ENCODE measurements around the gene CD180. TPM values are rescaled to one million over a fixed set of nuclear protein-coding genes. Genes with fewer than 3 reads are reported as not detected.

Gene CD180
- total and polyA plus RNA-seq, 2 donors (not counting 1 experiment from before 2014, with no cell fraction given), result 0.28 TPM; not detected in 1

DNA sequence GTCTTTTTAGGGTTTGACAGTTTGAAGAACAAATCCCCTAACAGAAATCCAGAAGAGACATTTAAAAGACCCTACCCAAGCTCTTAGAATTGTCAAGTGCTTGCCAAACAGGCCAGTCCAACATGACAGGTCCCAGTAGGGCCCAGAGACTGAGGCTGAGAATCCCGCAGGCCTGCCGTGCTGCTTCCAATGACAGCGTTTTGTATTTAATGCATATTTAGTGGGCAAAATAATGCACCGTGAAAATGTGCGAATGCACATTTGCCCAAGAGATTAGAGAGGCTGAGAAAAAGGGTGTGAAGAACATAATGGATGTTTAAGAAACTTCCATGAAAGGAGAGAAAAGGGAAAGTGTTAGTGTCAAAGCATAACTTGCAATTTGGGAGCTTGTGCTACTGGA, 57.6 kb downstream of the CD180 start:
- no peaks in the 10 kb centered on the region for H3K9me3 ChIP-seq (ENCODE audit: control insufficient read depth, insufficient read depth, low read depth, low read length)
- no peak overlapping the region for H3K4me3 ChIP-seq (replicated peaks in 1 of 4; ENCODE audit: control extremely low read depth in 1 of 4, insufficient read depth in 1 of 4, low read depth in 3 of 4, low read length in 4 of 4)
- TF ChIP-seq EZH2 (IDR thresholded peaks at IDR 0.05; ENCODE audit: low read length, missing control alignments), result no peak
- TF ChIP-seq, protein P1, sequence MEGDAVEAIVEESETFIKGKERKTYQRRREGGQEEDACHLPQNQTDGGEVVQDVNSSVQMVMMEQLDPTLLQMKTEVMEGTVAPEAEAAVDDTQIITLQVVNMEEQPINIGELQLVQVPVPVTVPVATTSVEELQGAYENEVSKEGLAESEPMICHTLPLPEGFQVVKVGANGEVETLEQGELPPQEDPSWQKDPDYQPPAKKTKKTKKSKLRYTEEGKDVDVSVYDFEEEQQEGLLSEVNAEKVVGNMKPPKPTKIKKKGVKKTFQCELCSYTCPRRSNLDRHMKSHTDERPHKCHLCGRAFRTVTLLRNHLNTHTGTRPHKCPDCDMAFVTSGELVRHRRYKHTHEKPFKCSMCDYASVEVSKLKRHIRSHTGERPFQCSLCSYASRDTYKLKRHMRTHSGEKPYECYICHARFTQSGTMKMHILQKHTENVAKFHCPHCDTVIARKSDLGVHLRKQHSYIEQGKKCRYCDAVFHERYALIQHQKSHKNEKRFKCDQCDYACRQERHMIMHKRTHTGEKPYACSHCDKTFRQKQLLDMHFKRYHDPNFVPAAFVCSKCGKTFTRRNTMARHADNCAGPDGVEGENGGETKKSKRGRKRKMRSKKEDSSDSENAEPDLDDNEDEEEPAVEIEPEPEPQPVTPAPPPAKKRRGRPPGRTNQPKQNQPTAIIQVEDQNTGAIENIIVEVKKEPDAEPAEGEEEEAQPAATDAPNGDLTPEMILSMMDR (conservative IDR thresholded peaks at IDR 0.05 in 1 of 2, IDR thresholded peaks at IDR 0.05 in 1 of 2; ENCODE audit: low read depth in 1 of 2, low read length in 2 of 2), result no peak
- no peak overlapping the region for H2AFZ ChIP-seq (ENCODE audit: low read length)
- H3K4me2 ChIP-seq (ENCODE audit: extremely low read depth, insufficient read depth, low read length), result no peak overlapping the region
- H3K27me3 ChIP-seq (ENCODE audit: control insufficient read depth, insufficient read depth, low read length), result no peaks in the 10 kb centered on the region
- H3K4me1 ChIP-seq (ENCODE audit: control insufficient read depth, extremely low read depth, insufficient read depth, low read length), result no peaks in the 10 kb centered on the region
- H3K79me2 ChIP-seq (ENCODE audit: control insufficient read depth, insufficient read depth, low read length), result no peaks in the 10 kb centered on the region
- DNase-seq (ENCODE audit: low read depth in 2 of 2), result no peak
- H3K36me3 ChIP-seq (ENCODE audit: control insufficient read depth, insufficient read depth, low read length), result peaks cover 6% of the 10 kb centered on the region
- H3K27ac ChIP-seq (ENCODE audit: insufficient read depth, low read length), result no peak overlapping the region
- H4K20me1 ChIP-seq (ENCODE audit: control insufficient read depth, extremely low read depth, insufficient read depth, low read length), result no peaks in the 10 kb centered on the region
- no peak overlapping the region for H3K9ac ChIP-seq (ENCODE audit: insufficient read depth, low read length)

DNA sequence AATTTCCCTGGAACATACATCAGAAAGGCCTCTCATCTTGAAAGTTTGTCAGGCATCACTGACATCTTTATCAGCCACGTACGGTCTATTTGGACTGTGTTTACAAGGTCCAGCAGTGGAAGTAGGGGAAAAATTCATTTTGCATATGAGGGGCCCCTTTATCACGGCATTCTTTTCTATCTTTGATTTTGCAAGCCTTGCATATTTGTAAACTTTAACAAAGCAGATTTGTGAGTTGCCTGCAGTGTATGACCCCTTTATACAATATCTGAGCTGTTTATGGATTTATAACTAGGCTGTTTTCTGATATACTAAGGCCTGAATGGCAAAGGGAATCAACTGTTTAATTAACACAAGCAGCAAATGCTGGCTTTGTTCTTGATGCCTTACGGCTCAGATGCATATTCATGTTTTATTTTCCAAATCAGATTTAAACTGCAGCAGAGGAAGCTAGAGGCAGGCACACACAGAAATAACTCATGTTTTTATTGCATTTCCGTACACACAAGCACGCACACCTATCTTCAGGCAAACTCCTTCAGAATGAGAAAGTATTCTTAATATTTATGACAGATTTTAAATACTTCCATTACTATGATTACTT, 61.1 kb downstream of the CD180 start:
- Histone ChIP-seq H3K79me2 (ENCODE audit: control insufficient read depth, insufficient read depth, low read length) (no peaks in the 10 kb centered on the region), H3K36me3 (ENCODE audit: control insufficient read depth, insufficient read depth, low read length) (peaks cover 2% of the 10 kb centered on the region), H3K9ac (ENCODE audit: insufficient read depth, low read length) (no peak overlapping the region), H3K27ac (ENCODE audit: insufficient read depth, low read length) (no peak overlapping the region), H3K27me3 (ENCODE audit: control insufficient read depth, insufficient read depth, low read length) (no peaks in the 10 kb centered on the region), H3K4me3 (replicated peaks in 1 of 4; ENCODE audit: control extremely low read depth in 1 of 4, insufficient read depth in 1 of 4, low read depth in 3 of 4, low read length in 4 of 4) (no peak overlapping the region), H2AFZ (ENCODE audit: low read length) (no peak overlapping the region), H3K4me1 (ENCODE audit: control insufficient read depth, extremely low read depth, insufficient read depth, low read length) (no peaks in the 10 kb centered on the region), H3K9me3 (ENCODE audit: control insufficient read depth, insufficient read depth, low read depth, low read length) (no peaks in the 10 kb centered on the region), H3K4me2 (ENCODE audit: extremely low read depth, insufficient read depth, low read length) (no peak overlapping the region), H4K20me1 (ENCODE audit: control insufficient read depth, extremely low read depth, insufficient read depth, low read length) (no peaks in the 10 kb centered on the region)
- no peak for DNase-seq (ENCODE audit: low read depth in 2 of 2)
- TF ChIP-seq, protein P1 (conservative IDR thresholded peaks at IDR 0.05 in 1 of 2, IDR thresholded peaks at IDR 0.05 in 1 of 2; ENCODE audit: low read depth in 1 of 2, low read length in 2 of 2), result no peak
- TF ChIP-seq EZH2 (IDR thresholded peaks at IDR 0.05; ENCODE audit: low read length, missing control alignments), result no peak

DNA sequence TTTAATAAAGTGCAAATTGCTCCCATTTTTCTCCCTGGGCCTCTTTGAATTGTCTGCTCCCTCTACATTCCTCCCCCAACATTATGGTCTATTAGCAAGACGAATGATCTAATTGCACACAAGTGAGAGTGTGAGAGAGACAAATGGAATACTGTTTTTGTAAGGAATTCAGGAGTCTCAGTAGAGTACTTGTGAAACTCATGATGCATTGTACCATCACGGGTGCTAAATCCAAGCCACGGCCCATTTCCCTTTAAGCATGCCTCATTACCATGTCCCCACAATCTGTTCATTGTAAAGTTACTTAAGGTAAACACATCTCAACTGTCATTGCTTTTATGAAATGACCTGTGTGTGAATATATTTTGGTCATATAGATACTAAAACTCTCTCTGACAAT, 62.8 kb downstream of the CD180 start:
- Histone ChIP-seq H3K79me2 (ENCODE audit: control insufficient read depth, insufficient read depth, low read length) (no peaks in the 10 kb centered on the region), H3K4me1 (ENCODE audit: control insufficient read depth, extremely low read depth, insufficient read depth, low read length) (no peaks in the 10 kb centered on the region), H2AFZ (ENCODE audit: low read length) (no peak overlapping the region), H4K20me1 (ENCODE audit: control insufficient read depth, extremely low read depth, insufficient read depth, low read length) (no peaks in the 10 kb centered on the region), H3K4me3 (replicated peaks in 1 of 4; ENCODE audit: control extremely low read depth in 1 of 4, insufficient read depth in 1 of 4, low read depth in 3 of 4, low read length in 4 of 4) (no peak overlapping the region), H3K36me3 (ENCODE audit: control insufficient read depth, insufficient read depth, low read length) (peaks cover 2% of the 10 kb centered on the region), H3K9me3 (ENCODE audit: control insufficient read depth, insufficient read depth, low read depth, low read length) (no peaks in the 10 kb centered on the region), H3K27ac (ENCODE audit: insufficient read depth, low read length) (no peak overlapping the region), H3K27me3 (ENCODE audit: control insufficient read depth, insufficient read depth, low read length) (no peaks in the 10 kb centered on the region), H3K4me2 (ENCODE audit: extremely low read depth, insufficient read depth, low read length) (no peak overlapping the region), H3K9ac (ENCODE audit: insufficient read depth, low read length) (no peak overlapping the region)
- peak in 1 of 2 donors; percentile 8 for DNase-seq (ENCODE audit: low read depth in 2 of 2)
- no peak for TF ChIP-seq EZH2 (IDR thresholded peaks at IDR 0.05; ENCODE audit: low read length, missing control alignments)
- TF ChIP-seq, protein P1 (conservative IDR thresholded peaks at IDR 0.05 in 1 of 2, IDR thresholded peaks at IDR 0.05 in 1 of 2; ENCODE audit: low read depth in 1 of 2, low read length in 2 of 2), result no peak
